Astrocyte (in vitro differentiated cells and primary cell): Measurements from ENCODE around the gene EIF3D.

Experiments
- CTCF ChIP-seq: IDR thresholded peaks from 2 replicates; pipeline ENCODE4 v1.5.1; 2011; ENCODE audit warnings: low read depth, mild to moderate bottlenecking, inconsistent platforms, low read length, moderate library complexity; ENCODE audit not compliant: insufficient read depth
- EZH2 ChIP-seq: IDR thresholded peaks from 2 replicates; pipeline ENCODE4 v1.6.1; 2012; ENCODE audit warnings: mild to moderate bottlenecking, low read length, inconsistent platforms; ENCODE audit not compliant: insufficient read depth

DNA sequence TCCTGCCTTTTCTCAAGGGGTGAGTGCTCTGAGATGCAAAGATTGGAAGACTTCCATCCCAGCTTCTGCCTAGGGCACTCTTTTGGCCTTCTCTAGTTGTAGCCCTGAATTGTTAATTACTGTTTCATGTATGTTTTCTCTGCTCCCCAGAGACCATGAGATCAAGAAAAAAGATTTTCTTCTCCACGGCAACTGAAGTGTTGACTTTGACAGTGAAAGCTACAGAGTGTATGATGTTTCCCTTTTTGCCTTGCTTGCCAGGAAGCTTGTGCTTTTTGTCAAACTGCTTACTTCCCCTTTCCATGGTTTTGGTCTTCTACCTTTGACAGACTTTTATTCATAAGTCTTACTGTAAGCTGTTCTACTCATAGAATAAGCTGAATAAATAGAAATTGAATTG is 23.3 kb upstream of the EIF3D start:
- no peak for TF ChIP-seq EZH2
- TF ChIP-seq CTCF = no peak
